ENCODE results near the gene FAM98A. TPM values are rescaled to one million over a fixed set of nuclear protein-coding genes. Genes with fewer than 3 reads are reported as not detected.
A peak's percentile ranks its signal among the peaks of the same experiment; 100 is the strongest.

FAM98A gene
- total and polyA plus RNA-seq, 10 donors = 11.8 to 72.4 (median 37.0) TPM

DNA sequence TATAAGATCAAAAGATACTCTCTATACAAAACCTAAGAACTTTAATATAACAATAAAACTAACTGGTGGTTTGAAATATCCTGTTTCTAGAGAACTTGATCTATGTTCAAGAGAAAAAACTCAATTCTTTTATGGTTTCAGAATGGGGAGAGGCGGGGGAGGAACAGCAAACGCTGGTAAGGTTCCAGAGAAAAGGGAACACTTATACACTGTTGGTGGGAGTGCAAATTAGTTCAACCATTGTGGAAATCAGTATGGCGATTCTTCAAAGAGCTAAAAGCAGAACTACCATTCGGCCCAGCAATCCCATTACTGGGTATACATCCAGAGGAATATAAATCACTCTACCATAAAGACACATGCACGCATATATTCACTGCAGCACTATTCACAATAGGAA is 17.2 kb downstream of the FAM98A start:
- H3K4me1 ChIP-seq = peaks cover 11 to 43% (median 15%) of the 10 kb centered on the region in 6 donors
- no peak for DNase-seq
- TF ChIP-seq, protein P1, sequence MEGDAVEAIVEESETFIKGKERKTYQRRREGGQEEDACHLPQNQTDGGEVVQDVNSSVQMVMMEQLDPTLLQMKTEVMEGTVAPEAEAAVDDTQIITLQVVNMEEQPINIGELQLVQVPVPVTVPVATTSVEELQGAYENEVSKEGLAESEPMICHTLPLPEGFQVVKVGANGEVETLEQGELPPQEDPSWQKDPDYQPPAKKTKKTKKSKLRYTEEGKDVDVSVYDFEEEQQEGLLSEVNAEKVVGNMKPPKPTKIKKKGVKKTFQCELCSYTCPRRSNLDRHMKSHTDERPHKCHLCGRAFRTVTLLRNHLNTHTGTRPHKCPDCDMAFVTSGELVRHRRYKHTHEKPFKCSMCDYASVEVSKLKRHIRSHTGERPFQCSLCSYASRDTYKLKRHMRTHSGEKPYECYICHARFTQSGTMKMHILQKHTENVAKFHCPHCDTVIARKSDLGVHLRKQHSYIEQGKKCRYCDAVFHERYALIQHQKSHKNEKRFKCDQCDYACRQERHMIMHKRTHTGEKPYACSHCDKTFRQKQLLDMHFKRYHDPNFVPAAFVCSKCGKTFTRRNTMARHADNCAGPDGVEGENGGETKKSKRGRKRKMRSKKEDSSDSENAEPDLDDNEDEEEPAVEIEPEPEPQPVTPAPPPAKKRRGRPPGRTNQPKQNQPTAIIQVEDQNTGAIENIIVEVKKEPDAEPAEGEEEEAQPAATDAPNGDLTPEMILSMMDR (IDR thresholded peaks at IDR 0.05 in 8 of 11, conservative IDR thresholded peaks at IDR 0.05 in 3 of 11) = no peak
- no peak for TF ChIP-seq POLR2AphosphoS5 (IDR thresholded peaks at IDR 0.05)
- no peak for TF ChIP-seq POLR2A (IDR thresholded peaks at IDR 0.05)
- H3K9me3 ChIP-seq = no peaks in the 10 kb centered on the region
- peak overlapping the region in 3 of 8 donors; percentile 6 to 39 (median 10) for H3K27ac ChIP-seq
- no peaks in the 10 kb centered on the region for H3K27me3 ChIP-seq (replicated peaks in 1 of 7)
- H3K36me3 ChIP-seq = peaks cover 0 to 36% (median 30%) of the 10 kb centered on the region in 6 donors
- intact Hi-C loops (cut with DNase I; ENCODE audit: low total_unique reads) = loop anchor here (10.0 kb wide), 2 partner anchors 107 to 807 kb away; partner anchors contain the start of gene RASGRP3
- 30 to 51% (median 46%) methylated on average over 5 of the region's 5 CpGs for WGBS, 5 donors
- H3K4me3 ChIP-seq = no peak overlapping the region

DNA sequence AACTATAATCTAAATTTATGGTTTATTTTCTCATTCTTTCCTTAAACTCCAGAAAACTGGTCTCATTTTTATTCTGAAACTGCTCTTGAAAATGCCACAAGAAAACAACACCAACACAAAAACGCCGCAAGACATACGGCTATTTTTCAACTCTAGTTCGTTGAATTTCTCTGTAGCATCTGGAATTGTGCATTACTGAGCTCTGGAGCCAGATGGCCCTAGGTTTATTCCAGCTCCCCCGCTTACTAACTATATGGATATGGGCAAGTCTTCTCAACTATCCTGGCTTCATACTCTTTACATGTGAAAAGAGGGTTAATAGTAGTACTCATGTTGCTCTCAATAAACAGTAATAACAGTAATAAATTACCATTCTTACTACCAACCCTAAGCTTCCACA is 19.9 kb downstream of the FAM98A start:
- peaks cover 0 to 9% (median 7%) of the 10 kb centered on the region in 6 donors for H3K36me3 ChIP-seq
- H3K27ac ChIP-seq = no peak overlapping the region
- intact Hi-C loops (cut with DNase I; ENCODE audit: low total_unique reads) = no loop called here
- H3K4me3 ChIP-seq = no peak overlapping the region
- TF ChIP-seq, protein P1 (IDR thresholded peaks at IDR 0.05 in 8 of 11, conservative IDR thresholded peaks at IDR 0.05 in 3 of 11) = no peak
- TF ChIP-seq POLR2A (IDR thresholded peaks at IDR 0.05) = no peak
- no peak for TF ChIP-seq POLR2AphosphoS5 (IDR thresholded peaks at IDR 0.05)
- DNase-seq = no peak
- peaks cover 11 to 43% (median 15%) of the 10 kb centered on the region in 6 donors for H3K4me1 ChIP-seq
- H3K9me3 ChIP-seq = no peaks in the 10 kb centered on the region
- H3K27me3 ChIP-seq (replicated peaks in 1 of 7) = no peaks in the 10 kb centered on the region
- WGBS, 5 donors = 94 to 99% (median 96%) methylated on average over 5 of the region's 5 CpGs

DNA sequence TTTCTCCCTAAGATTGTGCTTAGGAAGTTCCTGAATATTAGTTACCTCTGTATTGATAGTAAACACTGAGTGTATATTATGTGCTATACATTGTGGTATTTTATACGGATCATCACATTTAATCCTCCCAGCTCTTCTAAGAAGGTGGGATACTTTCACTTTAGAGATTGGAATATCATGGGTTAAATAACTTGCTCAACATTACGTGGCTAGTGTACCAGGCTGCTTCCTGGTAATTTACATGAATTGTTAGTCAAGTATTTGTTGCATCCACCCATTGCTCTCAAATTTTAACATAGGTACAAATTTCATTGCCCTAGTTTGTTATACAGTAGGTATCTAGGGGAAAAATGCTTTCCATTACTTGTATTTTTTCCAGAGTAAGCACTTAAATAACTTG is 21.4 kb downstream of the FAM98A start:
- Histone ChIP-seq H3K27ac (no peak overlapping the region), H3K4me3 (no peak overlapping the region), H3K27me3 (replicated peaks in 1 of 7) (no peaks in the 10 kb centered on the region), H3K4me1 (peaks cover 7 to 32% (median 8%) of the 10 kb centered on the region in 6 donors), H3K36me3 (no peaks in the 10 kb centered on the region), H3K9me3 (no peaks in the 10 kb centered on the region)
- no peak for DNase-seq
- TF ChIP-seq POLR2AphosphoS5 (IDR thresholded peaks at IDR 0.05) (no peak), POLR2A (IDR thresholded peaks at IDR 0.05) (no peak)
- TF ChIP-seq, protein P1 (IDR thresholded peaks at IDR 0.05 in 8 of 11, conservative IDR thresholded peaks at IDR 0.05 in 3 of 11) = no peak
- WGBS, 5 donors = 45 to 51% (median 48%) methylated on average over 2 of the region's 2 CpGs
- intact Hi-C loops (cut with DNase I; ENCODE audit: low total_unique reads) = no loop called here

DNA sequence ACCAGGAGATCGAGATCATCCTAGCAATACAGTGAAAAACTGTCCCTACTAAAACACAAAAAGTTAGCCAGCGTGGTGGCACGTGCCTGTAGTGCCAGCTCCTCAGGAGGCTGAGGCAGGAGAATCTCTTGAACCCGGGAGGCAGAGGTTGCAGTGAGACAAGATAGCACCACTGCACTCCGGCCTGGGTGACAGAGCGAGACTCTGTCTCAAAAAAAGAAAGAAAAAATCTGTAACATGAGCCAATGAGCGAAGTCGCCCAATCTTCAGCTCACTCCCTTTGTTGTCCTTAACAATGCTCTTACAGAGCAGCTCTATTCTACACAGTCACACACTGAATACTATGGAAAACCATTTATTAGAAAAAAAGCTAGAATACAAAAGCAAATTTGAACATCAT is 22.0 kb downstream of the FAM98A start:
- Histone ChIP-seq H3K4me1 (peaks cover 3 to 26% (median 5%) of the 10 kb centered on the region in 6 donors), H3K27ac (no peak overlapping the region), H3K27me3 (replicated peaks in 1 of 7) (no peaks in the 10 kb centered on the region), H3K9me3 (no peaks in the 10 kb centered on the region), H3K36me3 (no peaks in the 10 kb centered on the region), H3K4me3 (no peak overlapping the region)
- TF ChIP-seq, protein P1 (IDR thresholded peaks at IDR 0.05 in 8 of 11, conservative IDR thresholded peaks at IDR 0.05 in 3 of 11) = no peak
- no peak for TF ChIP-seq POLR2A (IDR thresholded peaks at IDR 0.05)
- TF ChIP-seq POLR2AphosphoS5 (IDR thresholded peaks at IDR 0.05) = no peak
- intact Hi-C loops (cut with DNase I; ENCODE audit: low total_unique reads) = no loop called here
- 95 to 98% (median 96%) methylated on average over 8 of the region's 8 CpGs for WGBS, 5 donors
- no peak for DNase-seq
